Neural progenitor cell (in vitro differentiated cells): ENCODE data around the gene PPP1R9A. TPM values are rescaled to one million over a fixed set of nuclear protein-coding genes. Genes with fewer than 3 reads are reported as not detected.

ENCODE experiments used
- DNase-seq: peaks from one replicate; pipeline ENCODE4 v3.0.0-alpha.2; 2016; ENCODE audit warnings: low spot score
- H2AFZ ChIP-seq: fragments of 200-600 bp; sonication (generic); replicated peaks from 2 replicates; pipeline ENCODE4 v1.6.1; 2016; ENCODE audit warnings: antibody characterized with exemption
- H3F3A ChIP-seq: fragments of 200-600 bp; sonication (generic); 2 replicates; pipeline ENCODE4 v1.6.1; 2016; ENCODE audit warnings: antibody characterized with exemption, low read depth
- H3K27ac ChIP-seq: fragments of 200-600 bp; sonication (generic); 2 replicates; pipeline ENCODE4 v1.5.1; 2016; ENCODE audit warnings: mild to moderate bottlenecking
- H3K27me3 ChIP-seq: fragments of 200-600 bp; sonication (generic); 2 replicates; pipeline ENCODE4 v1.6.1; 2016; ENCODE audit warnings: mild to moderate bottlenecking, moderate library complexity
- H3K36me3 ChIP-seq: fragments of 200-600 bp; sonication (generic); 2 replicates; pipeline ENCODE4 v1.5.1; 2016
- H3K4me1 ChIP-seq: fragments of 200-600 bp; sonication (generic); 2 replicates; pipeline ENCODE4 v1.6.1; 2016; ENCODE audit warnings: mixed run types
- H3K4me2 ChIP-seq: fragments of 200-600 bp; sonication (generic); 2 replicates; pipeline ENCODE4 v1.6.1; 2016
- H3K4me3 ChIP-seq: fragments of 200-600 bp; sonication (generic); 2 replicates; pipeline ENCODE4 v1.5.1; 2016
- H3K79me2 ChIP-seq: fragments of 200-600 bp; sonication (generic); 2 replicates; pipeline ENCODE4 v1.6.1; 2016; ENCODE audit warnings: low read depth
- H3K9ac ChIP-seq: fragments of 200-600 bp; sonication (generic); 2 replicates; pipeline ENCODE4 v1.6.1; 2016
- H3K9me3 ChIP-seq: fragments of 200-600 bp; sonication (generic); 2 replicates; pipeline ENCODE4 v1.5.1; 2016; ENCODE audit warnings: low read depth
- H4K20me1 ChIP-seq: fragments of 200-600 bp; sonication (generic); 2 replicates; pipeline ENCODE4 v1.6.1; 2016; ENCODE audit warnings: low read depth
- H3K27ac Mint-ChIP-seq: 3 replicates; pipeline ENCODE4 v1.8.0; 2021; ENCODE audit warnings: mixed read lengths
- H3K27me3 Mint-ChIP-seq: 2 replicates; pipeline ENCODE4 v1.8.0; 2022; ENCODE audit warnings: low read depth, mild to moderate bottlenecking, inconsistent platforms, moderate library complexity, mixed read lengths; ENCODE audit not compliant: insufficient read depth
- H3K36me3 Mint-ChIP-seq: 3 replicates; pipeline ENCODE4 v1.8.0; 2021; ENCODE audit warnings: mixed read lengths
- H3K4me1 Mint-ChIP-seq: 3 replicates; pipeline ENCODE4 v1.8.0; 2021; ENCODE audit warnings: mixed read lengths
- H3K4me3 Mint-ChIP-seq: 3 replicates; pipeline ENCODE4 v1.8.0; 2021; ENCODE audit warnings: mild to moderate bottlenecking, moderate library complexity, mixed read lengths
- H3K9me3 Mint-ChIP-seq: 3 replicates; pipeline ENCODE4 v1.8.0; 2020; ENCODE audit warnings: mixed read lengths
- CTCF ChIP-seq: fragments of 200-600 bp; sonication (generic); IDR thresholded peaks from 2 replicates; pipeline ENCODE4 v1.5.1; 2017; ENCODE audit warnings: antibody characterized with exemption, mild to moderate bottlenecking
- EZH2 ChIP-seq: fragments of 200-600 bp; sonication (generic); IDR thresholded peaks from 2 replicates; pipeline ENCODE4 v1.6.1; 2017; ENCODE audit warnings: antibody characterized with exemption, mild to moderate bottlenecking, moderate library complexity
- EZH2phosphoT487 ChIP-seq: fragments of 200-600 bp; sonication (generic); IDR thresholded peaks from 2 replicates; pipeline ENCODE4 v1.6.1; 2017; ENCODE audit warnings: antibody characterized with exemption
- total RNA-seq: library from RNA; depleted of rRNA; stranded (reverse); fragments of >200 nt; gene quantifications from 2 replicates; pipeline ENCODE4 v1.2.3, GENCODE V29; 2015; ENCODE audit warnings: low replicate concordance

The PPP1R9A gene
- total RNA-seq, 1 donor from 2014 or later = 40.7 TPM

DNA sequence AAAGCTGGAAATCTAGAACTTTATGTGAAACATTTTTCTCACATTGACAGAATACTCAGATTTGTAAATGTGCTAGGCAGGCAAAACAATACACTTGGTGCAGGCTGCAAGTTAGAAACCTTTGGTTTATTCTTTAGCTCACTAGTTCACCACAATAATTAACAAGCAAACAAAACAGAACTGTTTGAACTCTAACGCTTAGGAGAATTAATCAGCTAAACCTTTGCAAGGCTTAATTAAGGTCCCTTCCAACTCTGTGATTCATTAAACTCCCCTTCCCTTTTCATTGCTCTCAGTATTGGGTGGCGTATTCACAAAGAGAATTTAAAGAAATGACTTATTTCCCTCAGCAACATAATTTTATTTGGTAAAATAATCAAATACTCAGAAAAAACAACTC is 317.9 kb downstream of the PPP1R9A start:
- H3K27me3 Mint-ChIP-seq = no peaks in the 10 kb centered on the region
- peaks cover 8% of the 10 kb centered on the region for H3K9me3 Mint-ChIP-seq
- H2AFZ ChIP-seq = no peak overlapping the region
- no peaks in the 10 kb centered on the region for H3K79me2 ChIP-seq
- peaks cover 4% of the 10 kb centered on the region for H3K4me1 Mint-ChIP-seq
- H3F3A ChIP-seq = no peaks in the 10 kb centered on the region
- peak; percentile 3 for DNase-seq
- H3K36me3 ChIP-seq = peaks cover 4% of the 10 kb centered on the region
- no peak overlapping the region for H3K4me3 Mint-ChIP-seq
- peak overlapping the region; percentile 6 for H3K4me2 ChIP-seq
- no peak overlapping the region for H3K27ac Mint-ChIP-seq
- no peak overlapping the region for H3K4me3 ChIP-seq
- TF ChIP-seq EZH2phosphoT487 (no peak), CTCF (no peak), EZH2 (no peak)
- no peaks in the 10 kb centered on the region for H4K20me1 ChIP-seq
- no peak overlapping the region for H3K9ac ChIP-seq
- H3K36me3 Mint-ChIP-seq = peaks cover 17% of the 10 kb centered on the region
- peaks cover 7% of the 10 kb centered on the region for H3K4me1 ChIP-seq
- no peak overlapping the region for H3K27ac ChIP-seq
- no peaks in the 10 kb centered on the region for H3K27me3 ChIP-seq
- H3K9me3 ChIP-seq = no peaks in the 10 kb centered on the region

- H2AFZ ChIP-seq = no peak overlapping the region
- DNase-seq = no peak
Observed at GRCh38 chr7:95229301-95229700, 321.9 kb downstream of the PPP1R9A start.

DNA sequence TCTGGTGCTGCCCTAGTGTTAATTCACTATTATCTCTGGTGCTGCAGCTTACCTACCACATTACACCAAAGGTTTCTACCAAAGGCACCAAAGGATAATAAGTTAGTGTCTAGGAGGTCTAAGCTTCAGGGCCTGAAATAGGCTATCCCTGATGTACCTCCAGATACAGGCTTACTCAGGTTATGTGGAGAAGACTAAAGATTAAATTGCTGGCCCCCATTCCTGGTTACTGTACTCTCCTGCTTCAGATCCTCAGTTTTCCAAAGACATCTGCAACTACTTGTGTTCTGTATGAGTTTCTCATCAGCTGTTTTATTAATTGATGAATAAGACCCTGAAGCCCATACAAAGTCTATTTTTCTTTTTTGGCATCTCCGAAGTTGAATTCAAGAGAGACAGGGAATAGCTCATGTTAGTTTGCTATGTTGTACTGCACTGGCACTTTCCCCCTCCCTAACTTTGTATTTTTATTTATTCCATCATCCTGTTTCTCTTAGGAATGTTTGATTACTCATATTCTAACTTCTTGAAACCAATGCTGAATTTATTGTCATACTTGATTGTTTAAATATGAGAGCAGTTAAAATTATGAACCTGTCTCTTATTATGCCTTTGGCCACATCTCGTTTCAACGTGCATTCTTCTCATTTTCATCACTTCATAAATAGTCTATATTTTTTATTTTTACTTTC is 331.0 kb downstream of the PPP1R9A start:
- no peak overlapping the region for H3K27ac Mint-ChIP-seq
- Histone ChIP-seq H3K27me3 (no peaks in the 10 kb centered on the region), H3F3A (peaks cover 6% of the 10 kb centered on the region), H3K4me3 (no peak overlapping the region), H3K9ac (no peak overlapping the region), H3K9me3 (no peaks in the 10 kb centered on the region), H2AFZ (no peak overlapping the region), H4K20me1 (no peaks in the 10 kb centered on the region), H3K4me2 (no peak overlapping the region), H3K4me1 (no peaks in the 10 kb centered on the region), H3K79me2 (no peaks in the 10 kb centered on the region), H3K27ac (no peak overlapping the region), H3K36me3 (no peaks in the 10 kb centered on the region)
- peaks cover 2% of the 10 kb centered on the region for H3K27me3 Mint-ChIP-seq
- no peak for TF ChIP-seq EZH2phosphoT487
- TF ChIP-seq CTCF = no peak
- TF ChIP-seq EZH2 = no peak
- peaks cover 8% of the 10 kb centered on the region for H3K4me1 Mint-ChIP-seq
- H3K9me3 Mint-ChIP-seq = no peaks in the 10 kb centered on the region
- H3K36me3 Mint-ChIP-seq = no peaks in the 10 kb centered on the region
- no peak overlapping the region for H3K4me3 Mint-ChIP-seq
- no peak for DNase-seq

More at GRCh38 chr7:95229301-95229700, 321.9 kb downstream of the PPP1R9A start:
- peaks cover 10% of the 10 kb centered on the region for H3K9me3 Mint-ChIP-seq
- Histone ChIP-seq H3K27ac (no peak overlapping the region), H3K4me2 (no peak overlapping the region), H3K79me2 (no peaks in the 10 kb centered on the region), H3F3A (no peaks in the 10 kb centered on the region), H4K20me1 (no peaks in the 10 kb centered on the region), H3K4me1 (peaks cover 7% of the 10 kb centered on the region), H3K9ac (no peak overlapping the region), H3K4me3 (no peak overlapping the region), H3K36me3 (peaks cover 4% of the 10 kb centered on the region), H3K9me3 (no peaks in the 10 kb centered on the region), H3K27me3 (no peaks in the 10 kb centered on the region)
- H3K4me1 Mint-ChIP-seq = peaks cover 4% of the 10 kb centered on the region
- H3K27ac Mint-ChIP-seq = no peak overlapping the region
- no peak overlapping the region for H3K4me3 Mint-ChIP-seq
- peaks cover 21% of the 10 kb centered on the region for H3K36me3 Mint-ChIP-seq
- TF ChIP-seq EZH2phosphoT487 = no peak
- no peak for TF ChIP-seq CTCF
- H3K27me3 Mint-ChIP-seq = no peaks in the 10 kb centered on the region
